22Rv1 (cell line): Measurements from ENCODE around the gene NT5DC4.

ENCODE experiments used
- ZFX ChIP-seq: fragments of 450-650 bp; IDR thresholded peaks from 2 replicates; pipeline ENCODE4 v1.6.1; 2017; ENCODE audit warnings: antibody characterized with exemption, borderline replicate concordance
- TF ChIP-seq, protein P1 (sequence below): fragments of 450-650 bp; IDR thresholded peaks from 2 replicates; pipeline ENCODE4 v1.5.1; 2017; ENCODE audit warnings: mild to moderate bottlenecking

- TF ChIP-seq, protein P1, sequence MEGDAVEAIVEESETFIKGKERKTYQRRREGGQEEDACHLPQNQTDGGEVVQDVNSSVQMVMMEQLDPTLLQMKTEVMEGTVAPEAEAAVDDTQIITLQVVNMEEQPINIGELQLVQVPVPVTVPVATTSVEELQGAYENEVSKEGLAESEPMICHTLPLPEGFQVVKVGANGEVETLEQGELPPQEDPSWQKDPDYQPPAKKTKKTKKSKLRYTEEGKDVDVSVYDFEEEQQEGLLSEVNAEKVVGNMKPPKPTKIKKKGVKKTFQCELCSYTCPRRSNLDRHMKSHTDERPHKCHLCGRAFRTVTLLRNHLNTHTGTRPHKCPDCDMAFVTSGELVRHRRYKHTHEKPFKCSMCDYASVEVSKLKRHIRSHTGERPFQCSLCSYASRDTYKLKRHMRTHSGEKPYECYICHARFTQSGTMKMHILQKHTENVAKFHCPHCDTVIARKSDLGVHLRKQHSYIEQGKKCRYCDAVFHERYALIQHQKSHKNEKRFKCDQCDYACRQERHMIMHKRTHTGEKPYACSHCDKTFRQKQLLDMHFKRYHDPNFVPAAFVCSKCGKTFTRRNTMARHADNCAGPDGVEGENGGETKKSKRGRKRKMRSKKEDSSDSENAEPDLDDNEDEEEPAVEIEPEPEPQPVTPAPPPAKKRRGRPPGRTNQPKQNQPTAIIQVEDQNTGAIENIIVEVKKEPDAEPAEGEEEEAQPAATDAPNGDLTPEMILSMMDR: no peak; the same call in 1 of the 2 replicates
- TF ChIP-seq ZFX: no peak
These were observed 43.5 kb downstream of the NT5DC4 start, which contains the start of gene CKAP2L for GRCh38 chr2:112764071-112765044.
